Smooth muscle cell (in vitro differentiated cells): ENCODE results near the gene ST3GAL5. TPM values are rescaled to one million over a fixed set of nuclear protein-coding genes. Genes with fewer than 3 reads are reported as not detected.

ENCODE experiments used
- DNase-seq: peaks from one replicate; lab custom pipeline; 2025; ENCODE audit not compliant: unreplicated experiment; lab: John Stamatoyannopoulos, UW
- H2AFZ ChIP-seq: fragments of 200-600 bp; sonication (generic); 2 replicates; pipeline ENCODE4 v1.6.0; 2016; ENCODE audit warnings: antibody characterized with exemption, low read depth, mild to moderate bottlenecking
- H3F3A ChIP-seq: fragments of 200-600 bp; sonication (generic); 2 replicates; pipeline ENCODE4 v1.6.0; 2017; ENCODE audit warnings: antibody characterized with exemption, low read depth
- H3K27ac ChIP-seq: fragments of 200-600 bp; sonication (generic); 2 replicates; pipeline ENCODE4 v1.5.1; 2016; ENCODE audit warnings: low read depth, mild to moderate bottlenecking
- H3K27me3 ChIP-seq: fragments of 200-600 bp; sonication (generic); 2 replicates; pipeline ENCODE4 v1.6.1; 2016; ENCODE audit warnings: low read depth, mild to moderate bottlenecking
- H3K36me3 ChIP-seq: fragments of 200-600 bp; sonication (generic); 2 replicates; pipeline ENCODE4 v1.5.1; 2016; ENCODE audit warnings: low read depth
- H3K4me1 ChIP-seq: fragments of 200-600 bp; sonication (generic); 2 replicates; pipeline ENCODE4 v1.5.1; 2016; ENCODE audit warnings: low read depth
- H3K4me2 ChIP-seq: fragments of 200-600 bp; sonication (generic); 2 replicates; pipeline ENCODE4 v1.6.0; 2016; ENCODE audit warnings: mild to moderate bottlenecking
- H3K4me3 ChIP-seq: fragments of 200-600 bp; sonication (generic); 2 replicates; pipeline ENCODE4 v1.5.1; 2016; ENCODE audit warnings: mild to moderate bottlenecking
- H3K79me2 ChIP-seq: fragments of 200-600 bp; sonication (generic); 2 replicates; pipeline ENCODE4 v1.6.0; 2016; ENCODE audit warnings: low read depth, mild to moderate bottlenecking
- H3K9ac ChIP-seq: fragments of 200-600 bp; sonication (generic); 2 replicates; pipeline ENCODE4 v1.6.0; 2016; ENCODE audit warnings: low read depth
- H3K9me3 ChIP-seq: fragments of 200-600 bp; sonication (generic); replicated peaks from 2 replicates; pipeline ENCODE4 v1.5.1; 2016; ENCODE audit warnings: low read depth
- H4K20me1 ChIP-seq: fragments of 200-600 bp; sonication (generic); 2 replicates; pipeline ENCODE4 v1.6.0; 2016; ENCODE audit warnings: low read depth
- CTCF ChIP-seq: fragments of 200-600 bp; sonication (generic); IDR thresholded peaks from 2 replicates; pipeline ENCODE4 v1.5.1; 2017; ENCODE audit warnings: borderline replicate concordance, mild to moderate bottlenecking, antibody characterized with exemption; ENCODE audit not compliant: insufficient read depth, poor library complexity, severe bottlenecking
- WGBS: methylation state at CpG from one replicate; pipeline ENCODE4 v1.1.7; 2016; ENCODE audit warnings: low lambda C conversion rate; 5-methylcytosine and 5-hydroxymethylcytosine counted together
- polyA plus RNA-seq: library from polyadenylated mRNA; unstranded; fragments of >200 nt; fragmentation: Nextera tagmentation; extraction: Ambion mirVana; gene quantifications from 2 replicates; pipeline ENCODE4 v1.2.1, GENCODE V29; 2016
- total RNA-seq: library from RNA; depleted of rRNA; stranded (reverse); fragments of >200 nt; gene quantifications from 2 replicates; pipeline ENCODE4 v1.2.3, GENCODE V29; 2014

Gene ST3GAL5
- total and polyA plus RNA-seq, 2 experiments from 2014 or later, result 10.9 to 26.4 TPM

GRCh38 chr2:85813982-85814801, 74.6 kb downstream of the ST3GAL5 start:
- no peaks in the 10 kb centered on the region for H3K36me3 ChIP-seq
- H3K4me1 ChIP-seq, result no peaks in the 10 kb centered on the region
- no peak overlapping the region for H3K27ac ChIP-seq
- no peak overlapping the region for H3K9ac ChIP-seq
- WGBS, result 36% methylated on average over 13 of the region's 13 CpGs
- peaks cover 6% of the 10 kb centered on the region for H3F3A ChIP-seq
- TF ChIP-seq CTCF, result peak; percentile 94
- no peak overlapping the region for H3K4me3 ChIP-seq
- no peak overlapping the region for H3K4me2 ChIP-seq
- H3K27me3 ChIP-seq, result peaks cover 5% of the 10 kb centered on the region
- no peaks in the 10 kb centered on the region for H3K79me2 ChIP-seq
- no peaks in the 10 kb centered on the region for H3K9me3 ChIP-seq
- no peaks in the 10 kb centered on the region for H4K20me1 ChIP-seq
- H2AFZ ChIP-seq, result no peak overlapping the region
- peak; percentile 66 for DNase-seq

- Histone ChIP-seq H3K79me2 (no peaks in the 10 kb centered on the region), H4K20me1 (no peaks in the 10 kb centered on the region), H3K4me1 (no peaks in the 10 kb centered on the region), H3F3A (peaks cover 6% of the 10 kb centered on the region), H3K9ac (no peak overlapping the region), H3K27ac (no peak overlapping the region), H3K36me3 (no peaks in the 10 kb centered on the region), H2AFZ (no peak overlapping the region), H3K4me3 (no peak overlapping the region), H3K4me2 (no peak overlapping the region), H3K27me3 (peaks cover 5% of the 10 kb centered on the region), H3K9me3 (no peaks in the 10 kb centered on the region)
- 92% methylated on average over 7 of the region's 7 CpGs for WGBS
- TF ChIP-seq CTCF, result no peak
- DNase-seq, result no peak
Observed at GRCh38 chr2:85813211-85813981, 75.4 kb downstream of the ST3GAL5 start.

- Histone ChIP-seq H3F3A (peaks cover 6% of the 10 kb centered on the region), H3K9ac (no peak overlapping the region)
- 56% methylated on average over 7 of the region's 10 CpGs for WGBS
Observed at GRCh38 chr2:85812094-85812735, 76.6 kb downstream of the ST3GAL5 start.

More at GRCh38 chr2:85812094-85812735, 76.6 kb downstream of the ST3GAL5 start:
- Histone ChIP-seq H3K4me2 (no peak overlapping the region), H3K79me2 (no peaks in the 10 kb centered on the region), H3K9me3 (no peaks in the 10 kb centered on the region), H3K4me1 (no peaks in the 10 kb centered on the region), H3K36me3 (no peaks in the 10 kb centered on the region), H4K20me1 (no peaks in the 10 kb centered on the region), H3K27me3 (peaks cover 5% of the 10 kb centered on the region), H3K27ac (no peak overlapping the region), H3K4me3 (no peak overlapping the region), H2AFZ (no peak overlapping the region)
- no peak for DNase-seq
- TF ChIP-seq CTCF, result no peak
